ENCODE data around the gene ZEB1.
"Not testable (repeated sequence)": the region's sequence is repeated elsewhere in the genome, so short reads cannot be mapped to it uniquely, and the experiment has no call there.

ZEB1 gene

DNA sequence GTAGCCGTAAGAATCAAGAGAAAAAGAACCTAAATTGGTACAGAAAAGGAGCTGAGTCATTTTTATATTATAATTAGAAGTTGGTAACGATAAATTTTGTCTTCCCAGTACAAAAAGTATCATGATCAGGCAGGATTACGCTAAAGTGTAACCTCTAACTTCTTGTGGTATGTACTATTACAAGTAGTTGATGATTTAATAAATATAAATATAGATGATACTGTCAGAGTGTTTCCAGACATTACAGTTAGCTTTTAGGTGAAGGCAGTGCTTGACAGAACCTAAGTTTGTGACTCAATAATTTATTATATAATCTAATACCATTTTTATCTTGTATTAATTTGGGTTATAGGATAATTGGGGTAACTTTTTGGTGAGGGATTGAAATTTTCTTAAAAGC lies 53.4 kb downstream of the ZEB1 start:
- DNase-seq (ENCODE audit: low read depth): no peak

DNA sequence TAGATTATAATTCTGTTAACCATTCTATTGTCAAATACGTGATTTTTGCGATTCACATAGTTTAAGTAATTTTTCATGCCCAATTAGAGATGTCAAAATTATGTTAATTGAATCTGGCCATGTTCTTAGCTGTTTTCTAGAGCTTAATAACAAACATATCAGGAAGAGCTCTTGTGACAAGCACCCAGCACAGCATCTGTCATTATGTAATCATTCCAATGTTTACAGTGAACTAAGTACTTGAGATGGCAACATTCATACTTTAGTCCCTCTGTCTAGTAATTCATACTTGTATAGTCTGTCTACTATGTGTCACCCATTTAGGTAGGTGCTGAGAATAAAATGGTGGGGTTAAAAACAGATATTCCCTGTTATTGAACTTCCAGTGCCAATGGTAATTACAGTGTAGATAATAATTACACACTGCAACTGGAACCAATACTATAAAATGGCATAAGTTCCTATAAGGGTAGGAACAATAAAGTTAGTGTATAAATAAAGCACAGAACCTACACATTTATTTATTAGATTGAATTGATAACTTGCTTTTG lies 55.2 kb downstream of the ZEB1 start:
- no peak for DNase-seq (ENCODE audit: low read depth)

GRCh38 chr10:31381171-31381570 lies 62.2 kb downstream of the ZEB1 start:
- no peak for DNase-seq (ENCODE audit: low read depth)

- DNase-seq (ENCODE audit: low read depth): no peak
These were observed 62.8 kb downstream of the ZEB1 start for GRCh38 chr10:31381766-31382316.

DNA sequence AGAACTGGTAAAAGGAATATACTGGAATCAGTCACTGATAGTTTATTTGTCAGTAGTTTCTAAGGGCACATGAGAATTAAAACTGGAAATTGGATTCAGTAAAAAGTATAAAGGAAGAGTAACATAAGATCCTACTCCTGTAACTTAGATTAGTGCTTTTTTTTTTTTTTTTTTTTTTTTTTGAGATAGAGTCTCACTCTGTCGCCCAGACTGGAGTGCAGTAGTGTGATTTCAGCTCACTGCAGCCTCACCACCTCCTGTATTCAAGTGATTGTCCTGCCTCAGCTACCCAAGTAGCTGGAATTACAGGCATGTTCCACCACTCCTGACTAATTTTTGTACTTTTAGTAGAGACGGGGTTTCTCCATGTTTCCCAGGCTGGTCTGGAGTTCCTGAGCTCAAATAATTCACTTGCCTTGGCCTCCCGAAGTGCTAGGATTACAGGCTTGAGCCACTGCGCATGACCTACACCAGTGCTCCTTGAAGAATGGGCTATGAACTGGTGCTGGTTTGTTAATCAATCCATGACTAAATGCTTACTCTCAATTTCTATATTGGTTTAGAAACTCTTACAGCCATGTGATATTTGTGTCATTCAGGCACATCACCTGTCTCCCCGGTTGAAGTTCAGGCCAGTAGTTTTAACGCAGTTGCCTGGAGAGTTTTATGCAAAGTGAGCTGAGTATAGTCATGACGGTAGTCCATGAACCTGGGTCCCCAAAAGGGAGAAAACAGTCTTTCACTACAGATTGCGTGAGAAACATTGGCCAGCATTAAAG lies 65.0 kb downstream of the ZEB1 start:
- no peak for DNase-seq (ENCODE audit: low read depth)

DNA sequence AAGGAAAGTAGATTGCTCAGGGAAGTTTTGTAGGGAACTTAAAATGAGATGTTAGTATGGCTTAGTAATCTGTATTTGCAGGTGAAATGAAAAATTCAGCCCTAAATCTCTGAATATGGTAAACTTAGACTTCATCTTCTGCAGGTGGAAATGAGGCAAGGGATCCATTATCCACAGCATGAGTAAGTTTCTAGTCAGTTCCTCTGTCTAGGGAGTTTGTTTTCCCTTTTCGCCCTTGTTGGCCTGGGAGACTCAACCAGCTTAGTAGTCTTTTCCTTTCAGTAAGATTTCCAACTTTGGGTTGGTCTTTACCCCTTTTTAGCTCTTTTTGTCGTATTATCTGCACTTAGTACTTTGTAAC lies 65.6 kb downstream of the ZEB1 start:
- no peak for DNase-seq (ENCODE audit: low read depth)

- DNase-seq (ENCODE audit: low read depth): no peak
These were observed 71.8 kb downstream of the ZEB1 start for GRCh38 chr10:31390804-31391203.

DNA sequence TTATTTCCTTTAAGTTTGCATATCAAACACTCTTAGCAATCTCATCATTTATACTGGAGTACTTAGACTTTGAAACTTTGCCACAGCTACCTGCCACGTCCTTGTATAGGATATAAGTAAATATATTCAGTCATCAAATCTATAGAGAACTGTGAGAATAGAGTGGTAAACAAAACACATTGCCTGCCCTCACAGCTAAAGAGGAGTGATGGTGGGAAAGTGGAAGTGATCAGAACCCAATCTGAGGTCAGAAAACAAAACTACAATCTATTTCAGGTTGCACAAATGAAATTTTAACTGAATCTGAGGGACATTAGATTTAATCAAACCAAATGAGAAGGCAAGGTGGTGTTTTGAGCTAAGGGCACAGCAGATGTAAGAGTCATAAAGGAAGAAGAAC lies 74.8 kb downstream of the ZEB1 start:
- no peak for DNase-seq (ENCODE audit: low read depth)

DNA sequence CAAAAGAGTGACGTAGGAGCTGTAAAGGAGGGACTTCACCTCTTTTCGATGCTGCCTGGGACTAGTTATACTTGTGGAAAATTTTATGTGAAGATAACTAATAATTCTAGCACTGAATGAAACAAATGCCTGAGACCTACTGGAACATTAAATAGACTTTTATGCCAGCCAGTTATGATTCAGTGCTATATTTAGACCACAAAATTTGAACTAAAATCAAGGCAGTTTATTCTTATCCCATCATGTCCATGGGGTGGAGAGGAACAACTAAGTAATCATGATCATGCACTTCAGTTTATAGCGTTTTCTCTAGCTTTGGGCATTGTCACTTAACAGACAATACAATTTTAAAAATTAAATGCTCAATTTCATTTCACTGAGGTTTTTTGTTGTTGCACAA lies 76.7 kb downstream of the ZEB1 start:
- DNase-seq (ENCODE audit: low read depth): no peak

DNA sequence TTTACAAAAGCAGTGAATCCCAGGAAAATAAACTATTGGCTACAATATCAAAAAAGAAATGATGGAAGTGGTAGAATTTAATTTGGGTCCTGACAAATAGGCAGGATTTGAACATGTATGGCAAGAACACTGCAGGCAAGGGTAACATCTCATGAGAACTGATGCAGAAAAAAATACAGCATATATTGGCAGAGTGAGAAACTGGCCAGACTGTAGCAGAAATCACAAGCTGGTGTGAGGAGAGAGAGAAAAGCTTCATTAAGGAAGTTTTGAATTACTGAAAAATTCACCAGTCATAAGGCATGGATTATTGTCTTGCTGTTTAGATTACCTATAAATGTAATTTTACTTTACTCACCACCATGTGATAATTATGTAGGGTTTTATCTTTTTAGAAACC lies 77.4 kb downstream of the ZEB1 start:
- DNase-seq (ENCODE audit: low read depth): no peak

GRCh38 chr10:31397852-31398251 lies 78.8 kb downstream of the ZEB1 start:
- no peak for DNase-seq (ENCODE audit: low read depth)

DNA sequence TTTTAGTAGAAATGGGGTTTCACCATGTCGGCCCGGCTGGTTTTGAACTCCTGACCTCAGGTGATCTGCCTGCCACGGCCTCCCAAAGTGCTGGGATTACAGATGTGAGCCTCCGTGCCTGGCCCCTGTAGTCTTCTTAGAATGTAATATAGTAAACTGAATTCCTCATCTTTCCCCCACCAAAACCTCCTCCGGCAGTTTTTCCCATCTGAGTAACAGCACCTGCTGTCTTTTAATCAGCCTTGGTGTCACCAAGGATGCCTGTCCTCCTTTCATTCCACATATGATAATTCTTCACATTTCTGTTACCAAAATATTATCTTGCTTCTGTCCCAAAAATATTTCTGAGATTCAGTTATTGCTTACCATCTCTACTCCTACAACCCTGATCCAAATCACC lies 80.2 kb downstream of the ZEB1 start:
- DNase-seq (ENCODE audit: low read depth): no peak

DNA sequence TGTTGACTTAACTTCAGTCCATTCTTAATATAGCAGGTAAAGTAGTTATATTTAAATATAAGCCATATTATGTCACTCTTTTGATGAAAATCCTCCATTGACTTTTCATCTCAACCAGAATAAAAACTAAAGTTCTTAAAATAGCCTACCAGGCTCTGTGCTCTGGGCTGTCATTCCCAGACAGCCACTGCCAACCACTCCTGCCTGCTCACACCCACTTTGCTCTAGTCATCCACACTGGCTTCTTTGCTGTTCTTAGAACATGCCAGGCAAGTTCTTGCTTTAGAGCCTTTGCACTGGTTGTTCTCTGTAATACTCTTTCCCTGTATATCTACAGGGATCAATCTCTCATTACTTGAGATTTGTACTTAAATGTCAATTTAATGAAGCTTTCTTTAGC lies 80.6 kb downstream of the ZEB1 start:
- no peak for DNase-seq (ENCODE audit: low read depth)

DNA sequence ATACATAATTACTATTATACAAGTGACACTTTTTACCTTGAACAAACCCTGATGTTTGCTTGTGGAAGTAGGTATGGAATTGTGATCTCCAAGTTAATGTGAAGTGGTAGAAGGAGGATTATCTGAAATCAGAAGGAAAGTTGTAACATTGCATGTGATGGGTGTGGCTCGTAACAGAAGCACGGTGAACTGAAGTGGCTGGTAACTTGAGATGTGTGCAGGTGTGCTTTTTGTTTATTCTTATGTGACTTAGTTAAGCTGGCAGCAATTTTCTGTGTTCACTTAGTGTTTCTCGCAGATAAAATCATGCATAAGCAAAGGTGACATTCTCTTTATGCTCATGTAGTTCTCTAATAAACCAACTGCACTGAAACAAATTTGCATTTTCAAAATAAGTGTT lies 82.3 kb downstream of the ZEB1 start:
- no peak for DNase-seq (ENCODE audit: low read depth)

- DNase-seq (ENCODE audit: low read depth): no peak
These were observed 85.6 kb downstream of the ZEB1 start for GRCh38 chr10:31404640-31405039.

DNA sequence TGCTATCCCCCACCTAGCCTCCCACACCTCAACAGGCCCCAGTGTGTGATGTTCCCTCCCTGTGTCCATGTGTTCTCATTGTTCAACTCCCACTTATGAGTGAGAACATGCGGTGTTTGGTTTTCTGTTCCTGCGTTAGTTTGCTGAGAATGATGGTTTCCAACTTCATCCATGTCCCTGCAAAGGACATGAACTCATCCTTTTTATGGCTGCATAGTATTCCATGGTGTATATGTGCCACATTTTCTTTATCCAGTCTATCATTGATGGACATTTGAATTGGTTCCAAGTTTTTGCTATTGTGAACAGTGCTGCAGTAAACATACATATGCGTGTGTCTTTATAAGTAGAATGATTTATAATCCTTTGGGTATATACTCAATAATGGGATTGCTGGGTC lies 86.8 kb downstream of the ZEB1 start:
- not testable (repeated sequence) for DNase-seq (ENCODE audit: low read depth)

GRCh38 chr10:31412397-31412796 lies 93.4 kb downstream of the ZEB1 start:
- not testable (repeated sequence) for DNase-seq (ENCODE audit: low read depth)

DNA sequence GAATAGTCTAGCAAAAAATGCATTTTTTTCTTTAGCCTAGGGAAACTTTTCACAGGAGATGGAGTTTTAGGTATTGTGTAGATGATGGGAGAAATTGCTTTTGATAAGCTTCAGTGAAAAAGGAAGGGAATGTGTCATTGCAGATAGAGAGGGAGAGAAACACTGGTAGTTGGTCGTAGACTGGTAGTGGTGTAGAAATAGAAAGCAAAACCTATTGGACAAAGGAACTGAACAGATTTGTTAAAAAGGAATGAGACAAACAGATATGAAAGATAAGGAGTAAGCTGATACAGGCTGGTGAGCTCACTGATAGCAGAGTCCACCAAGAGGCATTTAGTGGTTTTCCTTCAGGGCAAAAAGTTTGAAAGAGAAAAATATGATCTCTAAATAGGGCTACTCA lies 94.3 kb downstream of the ZEB1 start:
- no peak for DNase-seq (ENCODE audit: low read depth)

DNA sequence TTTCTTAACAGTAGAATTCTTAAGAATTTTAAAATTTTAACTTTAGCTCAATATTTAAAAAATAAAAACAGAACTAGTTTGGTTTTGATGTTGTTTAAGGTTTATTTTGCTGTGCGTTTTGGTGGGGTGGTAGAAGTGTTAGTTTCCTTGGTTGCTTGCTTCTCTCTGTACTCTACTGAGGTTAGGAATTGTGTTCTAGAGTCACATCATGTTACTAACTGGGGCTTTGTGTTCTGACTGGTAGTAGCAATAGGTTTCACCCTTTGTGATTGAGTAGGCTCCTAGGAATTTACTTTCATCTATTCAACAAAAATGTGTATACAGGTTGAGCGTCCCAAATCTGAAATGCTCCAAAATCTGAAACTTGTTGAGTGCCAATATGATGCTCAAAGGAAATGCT lies 99.5 kb downstream of the ZEB1 start:
- no peak for DNase-seq (ENCODE audit: low read depth)

GRCh38 chr10:31419394-31420063 lies 100.5 kb downstream of the ZEB1 start:
- DNase-seq (ENCODE audit: low read depth): no peak

GRCh38 chr10:31421322-31421721 lies 102.3 kb downstream of the ZEB1 start:
- no peak for DNase-seq (ENCODE audit: low read depth)

GRCh38 chr10:31422634-31423033 lies 103.6 kb downstream of the ZEB1 start:
- no peak for DNase-seq (ENCODE audit: low read depth)

DNA sequence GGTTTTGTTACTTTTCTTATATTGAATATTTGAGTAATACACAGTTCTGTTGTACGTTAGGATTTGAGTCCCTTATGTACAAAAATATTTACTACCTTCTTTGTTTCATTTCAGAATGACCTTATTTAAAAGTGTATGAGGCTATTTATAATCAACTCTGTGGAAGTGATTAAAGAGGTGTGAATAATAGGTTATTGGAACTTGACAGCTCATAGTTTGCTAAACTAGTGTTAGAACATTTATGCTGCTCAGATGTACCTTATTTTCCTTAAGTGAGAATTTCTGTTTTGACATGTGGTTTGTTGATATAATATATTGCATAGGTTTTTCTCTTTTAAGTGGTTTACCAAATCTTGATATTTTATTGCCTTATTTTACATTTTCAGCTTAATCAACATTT lies 105.5 kb downstream of the ZEB1 start:
- DNase-seq (ENCODE audit: low read depth): no peak
